HG02759 (cell line): ENCODE data around the gene CEBPB.
"Not testable (repeated sequence)": the region's sequence is repeated elsewhere in the genome, so short reads cannot be mapped to it uniquely, and the experiment has no call there.

ENCODE experiments used
- ATAC-seq: cut with Tn5 transposase; IDR thresholded peaks from one replicate; pipeline ENCODE4 v1.9.1; 2021; ENCODE audit warnings: mild to moderate bottlenecking, moderate library complexity; ENCODE audit not compliant: unreplicated experiment

Gene CEBPB

DNA sequence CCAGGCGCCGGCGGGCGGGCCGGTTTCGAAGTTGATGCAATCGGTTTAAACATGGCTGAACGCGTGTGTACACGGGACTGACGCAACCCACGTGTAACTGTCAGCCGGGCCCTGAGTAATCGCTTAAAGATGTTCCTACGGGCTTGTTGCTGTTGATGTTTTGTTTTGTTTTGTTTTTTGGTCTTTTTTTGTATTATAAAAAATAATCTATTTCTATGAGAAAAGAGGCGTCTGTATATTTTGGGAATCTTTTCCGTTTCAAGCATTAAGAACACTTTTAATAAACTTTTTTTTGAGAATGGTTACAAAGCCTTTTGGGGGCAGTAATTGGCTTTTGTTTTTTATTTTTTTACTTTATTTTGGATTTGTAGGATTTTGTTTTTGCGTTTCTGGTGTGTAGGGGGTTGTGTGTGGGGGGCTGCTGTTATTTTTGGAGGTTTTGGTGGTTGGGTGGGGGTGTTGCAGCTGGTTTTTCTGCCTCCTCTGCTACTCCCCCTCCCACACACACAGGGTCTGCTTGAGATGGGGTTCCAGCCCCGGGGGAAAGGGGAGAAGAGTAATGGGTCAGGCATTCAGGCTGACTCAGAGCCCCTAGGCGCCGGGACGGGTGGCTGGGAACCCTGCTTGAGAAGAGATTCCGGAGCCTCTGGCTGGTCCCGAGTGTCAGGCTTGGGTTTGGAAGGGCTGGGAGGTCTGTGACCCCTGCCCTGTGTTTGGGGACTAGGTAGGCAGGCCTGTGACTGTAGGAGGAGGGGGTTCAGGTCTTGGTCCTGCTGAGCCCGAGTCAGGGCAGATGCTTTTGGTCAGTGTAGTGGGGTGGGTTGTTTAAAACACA lies 2.0 kb downstream of the CEBPB start:
- no peak for ATAC-seq

DNA sequence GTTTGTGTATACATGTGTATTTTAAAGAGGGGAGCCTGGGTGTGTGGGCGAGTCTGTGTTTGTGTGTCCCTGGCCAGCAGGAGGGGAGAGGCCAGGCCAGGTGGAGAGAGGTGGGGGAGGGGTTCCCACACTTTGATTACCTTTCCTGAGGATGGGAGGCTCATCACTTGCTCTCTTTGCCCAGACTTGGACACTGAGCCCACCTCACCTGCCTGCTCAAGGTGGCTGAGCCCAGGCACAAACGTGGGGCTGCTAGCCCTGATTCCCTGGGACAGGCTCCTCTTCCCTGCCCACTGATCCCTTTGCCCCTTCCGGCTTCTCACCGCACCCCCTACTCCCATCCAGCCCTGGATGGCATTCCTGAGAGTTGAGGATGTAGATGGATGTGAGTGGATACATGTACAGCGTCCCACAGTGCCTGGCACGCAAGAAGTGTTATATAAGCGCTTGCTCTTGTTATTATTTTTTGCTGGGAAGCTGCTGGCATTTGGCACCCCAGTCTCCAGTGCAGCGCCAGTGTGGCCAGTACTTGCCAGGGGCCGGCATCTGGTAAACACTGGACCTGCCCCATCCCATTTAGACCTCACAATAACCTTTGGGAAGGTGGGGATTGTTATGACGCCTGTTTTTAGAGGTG lies 2.7 kb downstream of the CEBPB start:
- ATAC-seq = no peak

DNA sequence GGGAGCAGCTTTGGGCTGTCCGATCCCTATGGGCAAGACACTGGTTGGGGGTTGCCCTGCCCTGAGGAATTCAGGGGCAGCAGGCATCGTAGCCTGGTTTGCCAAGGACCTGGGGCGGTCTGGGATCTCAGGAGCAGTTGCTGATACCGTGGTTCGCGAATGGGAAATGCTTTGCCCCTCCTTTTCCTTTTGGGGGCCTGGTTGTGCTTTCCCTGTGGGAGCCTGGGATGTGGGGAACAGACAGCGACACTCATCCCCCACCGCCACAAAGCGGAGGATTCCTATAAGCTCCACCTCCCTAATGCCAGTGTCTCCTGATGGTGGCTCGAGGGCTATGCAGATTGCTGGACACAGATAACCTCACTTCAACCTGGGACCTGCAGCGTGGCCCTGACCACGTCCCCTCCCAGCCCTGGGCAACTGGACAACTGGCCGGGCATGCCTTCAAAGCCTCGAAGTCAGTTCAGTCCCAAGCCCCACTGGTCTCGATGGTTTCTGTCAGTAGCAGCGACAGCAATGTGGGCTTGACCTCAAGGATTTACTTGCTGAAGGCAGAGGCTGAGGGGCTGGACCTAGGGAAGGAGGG lies 3.3 kb downstream of the CEBPB start:
- ATAC-seq = no peak

GRCh38 chr20:50194422-50194830 lies 3.8 kb downstream of the CEBPB start:
- ATAC-seq = no peak

GRCh38 chr20:50194831-50195523 lies 4.3 kb downstream of the CEBPB start:
- no peak for ATAC-seq

DNA sequence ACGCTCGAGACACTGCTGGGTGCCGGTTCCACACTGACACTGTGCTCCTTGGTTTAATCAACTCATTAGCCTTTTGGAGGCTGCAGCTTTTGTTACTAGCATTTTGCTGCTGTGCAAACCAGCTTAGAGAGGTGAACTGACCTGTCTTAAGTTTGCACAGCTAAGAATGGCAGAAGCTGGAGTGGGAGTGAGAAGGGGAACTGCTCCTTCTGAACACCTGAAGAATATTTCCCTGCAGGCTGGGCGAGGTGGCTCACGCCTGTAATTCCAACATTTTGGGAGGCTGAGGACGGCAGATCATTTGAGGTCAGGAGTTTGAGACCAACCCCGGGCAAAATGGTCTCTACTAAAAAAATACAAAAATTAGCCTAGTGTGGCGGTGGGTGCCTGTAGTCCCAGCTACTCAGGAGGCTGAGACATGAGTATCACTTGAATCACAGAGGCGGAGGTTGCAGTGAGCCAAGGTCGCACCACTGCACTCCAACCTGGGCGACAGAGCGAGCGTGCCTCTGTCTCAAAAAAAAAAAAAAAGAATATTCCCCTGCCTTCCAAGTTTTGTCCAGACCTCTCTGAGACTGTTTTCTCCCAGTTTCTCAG lies 5.0 kb downstream of the CEBPB start:
- no peak for ATAC-seq

DNA sequence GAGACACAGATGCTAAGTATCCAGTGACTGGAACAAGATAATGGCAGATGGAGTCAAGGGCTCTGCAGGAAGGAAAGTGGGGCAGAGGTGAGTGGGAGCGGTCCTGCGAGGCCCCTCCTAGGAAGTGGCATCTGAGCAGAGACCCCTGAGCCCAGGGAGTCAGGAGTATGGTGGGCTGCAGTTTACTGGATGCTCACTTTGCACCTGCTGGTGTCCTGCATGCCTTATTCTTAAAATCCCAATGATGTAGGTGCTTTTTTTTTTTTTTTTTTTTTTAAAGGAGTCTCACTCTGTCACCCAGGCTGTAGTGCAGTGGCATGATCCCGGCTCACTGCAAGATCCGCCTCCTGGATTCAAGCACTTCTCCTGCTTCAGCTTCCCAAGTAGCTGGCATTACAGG lies 5.6 kb downstream of the CEBPB start:
- no peak for ATAC-seq

GRCh38 chr20:50196896-50197295 lies 6.3 kb downstream of the CEBPB start:
- no peak for ATAC-seq

- no peak for ATAC-seq
These were observed 7.0 kb downstream of the CEBPB start for GRCh38 chr20:50197463-50198179.

DNA sequence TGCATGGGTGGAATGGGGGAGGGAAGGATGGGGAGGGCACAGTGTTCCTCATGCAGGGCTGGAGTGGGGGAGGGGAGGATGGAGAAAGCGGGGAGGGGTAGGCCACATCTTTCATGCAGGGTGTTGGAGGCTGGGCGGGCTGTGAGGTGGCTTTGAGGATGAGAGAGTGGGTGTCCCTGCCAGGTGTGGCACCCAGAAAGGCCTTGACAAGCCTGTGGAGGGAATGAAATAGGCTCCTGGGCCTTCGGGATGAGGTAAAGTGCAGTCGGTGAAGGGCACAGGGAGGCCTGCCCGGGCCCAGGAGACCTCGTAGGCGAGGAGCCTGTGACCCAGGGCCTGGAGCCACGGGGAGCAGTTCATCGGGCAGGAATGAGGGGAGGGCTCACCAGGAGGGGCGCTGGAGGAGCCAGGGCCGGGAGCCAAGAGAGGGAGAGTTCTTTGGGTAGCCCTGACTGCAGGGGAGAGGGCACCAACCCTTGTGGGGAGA lies 7.6 kb downstream of the CEBPB start:
- ATAC-seq = no peak

- ATAC-seq = no peak
These were observed 8.1 kb downstream of the CEBPB start for GRCh38 chr20:50198716-50199115.

DNA sequence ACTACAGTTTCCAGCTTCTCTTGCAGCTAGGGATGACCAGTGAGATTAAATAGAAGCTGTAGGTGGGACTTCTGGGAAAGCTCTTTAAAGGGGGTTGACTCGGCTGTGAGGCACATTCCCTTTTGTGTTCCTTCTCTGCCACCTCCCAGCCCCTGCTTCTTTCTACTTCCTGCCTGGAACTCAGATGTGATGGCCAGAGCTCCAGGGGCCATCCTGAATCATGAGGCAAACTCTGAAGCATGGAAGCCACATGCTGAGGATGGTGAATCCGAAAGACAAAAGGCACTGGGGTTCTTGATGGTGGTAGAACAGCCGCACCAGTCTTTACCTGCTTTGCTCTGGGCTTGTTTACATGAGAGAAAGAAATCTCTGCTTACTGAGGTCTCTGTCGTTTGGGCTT lies 9.1 kb downstream of the CEBPB start:
- ATAC-seq = no peak

- ATAC-seq = no peak
These were observed 10.0 kb downstream of the CEBPB start for GRCh38 chr20:50200482-50201104.

DNA sequence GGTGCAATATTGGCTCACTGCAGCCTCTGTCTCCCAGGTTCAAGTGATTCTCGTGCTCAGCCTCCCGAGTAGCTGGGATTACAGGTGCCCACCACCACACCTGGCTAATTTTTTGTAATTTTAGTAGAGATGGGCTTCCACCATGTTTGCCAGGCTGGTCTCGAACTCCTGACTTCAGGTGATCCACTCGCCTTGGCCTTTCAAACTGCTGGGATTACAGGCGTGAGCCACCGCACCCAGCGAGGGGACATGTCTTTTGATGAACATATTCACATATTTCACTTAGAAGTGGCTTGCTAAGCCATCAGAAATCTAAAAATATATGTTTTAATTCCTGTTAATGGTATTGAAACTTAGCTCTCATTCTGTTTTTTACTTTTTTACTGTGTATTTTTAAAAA lies 11.1 kb downstream of the CEBPB start:
- ATAC-seq = not testable (repeated sequence)

GRCh38 chr20:50202677-50203076 lies 12.0 kb downstream of the CEBPB start:
- ATAC-seq = no peak

GRCh38 chr20:50203951-50204937 lies 13.6 kb downstream of the CEBPB start:
- ATAC-seq = no peak

GRCh38 chr20:50207026-50207425 lies 16.4 kb downstream of the CEBPB start:
- ATAC-seq = no peak

DNA sequence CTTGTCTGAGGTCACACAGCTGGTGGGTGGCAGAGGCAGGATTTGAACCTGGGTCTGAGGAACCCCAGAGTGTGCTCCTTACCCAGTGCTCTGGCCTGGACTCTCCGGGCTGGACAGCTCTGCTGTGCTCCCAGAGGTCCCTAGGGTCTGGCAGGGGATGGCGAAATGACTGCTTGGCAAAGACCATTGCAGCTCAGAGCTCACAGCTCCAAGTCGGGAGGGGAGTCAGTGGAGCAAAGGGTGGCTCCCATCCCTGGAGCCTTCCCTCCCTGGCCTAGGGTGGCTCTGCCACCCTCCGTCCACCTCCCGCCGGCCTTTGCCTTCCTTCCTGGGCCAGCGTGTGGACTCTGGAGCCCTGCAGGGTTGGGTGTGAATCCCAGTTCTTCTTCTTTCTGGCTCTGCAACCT lies 17.5 kb downstream of the CEBPB start:
- ATAC-seq = no peak

DNA sequence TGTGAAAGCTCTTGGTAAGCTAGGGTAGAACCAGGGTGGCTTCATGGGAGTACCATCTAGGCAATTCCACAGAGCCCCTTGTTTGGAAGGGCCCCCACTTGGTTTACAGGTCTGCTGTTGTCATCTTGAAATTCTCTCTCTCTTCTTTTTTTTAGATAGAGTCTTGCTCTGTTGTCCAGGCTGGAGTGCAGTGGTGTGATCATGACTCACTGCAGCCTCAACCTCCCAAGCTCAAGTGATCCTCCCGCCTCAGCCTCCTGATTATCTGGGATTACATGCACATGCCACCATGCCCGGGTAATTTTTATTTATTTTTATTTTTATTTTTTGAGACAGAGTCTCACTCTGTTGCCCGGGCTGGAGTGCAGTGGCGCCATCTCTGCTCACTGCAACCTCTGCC lies 18.2 kb downstream of the CEBPB start:
- ATAC-seq = not testable (repeated sequence)
